A549 (cell line): ENCODE data around the gene FAM163A.

Experiments used
- KDM1A ChIP-seq: fragments of 200-600 bp; sonication (generic); IDR thresholded peaks from 2 replicates; pipeline ENCODE4 v1.6.1; 2016; ENCODE audit warnings: low read depth, mild to moderate bottlenecking
- KDM5A ChIP-seq: fragments of 200-600 bp; sonication (generic); IDR thresholded peaks from 2 replicates; pipeline ENCODE4 v1.6.1; 2016; ENCODE audit warnings: antibody characterized with exemption, mild to moderate bottlenecking

- no peak for TF ChIP-seq KDM1A
- TF ChIP-seq KDM5A = no peak
These were observed 72.5 kb downstream of the FAM163A start for GRCh38 chr1:179815641-179816040.
